ENCODE results near the gene ADRM1.

ADRM1 gene

GRCh38 chr20:62302341-62303061 lies at the start of gene ADRM1:
Gene ADRM1, plus strand, starts transcription at chr20:62302997. Its CDS starts 572 bp downstream, at chr20:62303569.
- TF ChIP-seq SUZ12 (IDR thresholded peaks at IDR 0.05; ENCODE audit: extremely low read depth, insufficient read depth, insufficient read length) (no peak), ZNF274 (IDR thresholded peaks at IDR 0.05; ENCODE audit: low read depth, low read length) (no peak), YY1 (IDR thresholded peaks at IDR 0.05; ENCODE audit: insufficient read depth, insufficient read length) (no peak)
- Histone ChIP-seq H3K36me3 (ENCODE audit: insufficient read depth, insufficient read length, low read length) (peaks cover 49% of the 10 kb centered on the region), H3K27me3 (ENCODE audit: insufficient read depth, insufficient read length) (no peaks in the 10 kb centered on the region), H3K4me1 (ENCODE audit: insufficient read depth, insufficient read length) (peaks cover 27% of the 10 kb centered on the region), H3K9me3 (ENCODE audit: insufficient read depth, low read length) (no peaks in the 10 kb centered on the region), H3K9ac (ENCODE audit: insufficient read length, low read depth) (peak within 1 kb of the TSS; percentile 99), H3K4me3 (ENCODE audit: insufficient read length, low read depth) (peak within 1 kb of the TSS; percentile 96)
- DNase-seq (ENCODE audit: low read depth, low spot score) = peak; percentile 97

GRCh38 chr20:62253398-62253797 lies 49.4 kb upstream of the ADRM1 start:
- no peak for DNase-seq (ENCODE audit: low read depth, low spot score)
- no peak for TF ChIP-seq YY1 (IDR thresholded peaks at IDR 0.05; ENCODE audit: insufficient read depth, insufficient read length)
- no peak for TF ChIP-seq SUZ12 (IDR thresholded peaks at IDR 0.05; ENCODE audit: extremely low read depth, insufficient read depth, insufficient read length)
- no peak for TF ChIP-seq ZNF274 (IDR thresholded peaks at IDR 0.05; ENCODE audit: low read depth, low read length)

GRCh38 chr20:62254021-62254724 lies 48.6 kb upstream of the ADRM1 start:
- Histone ChIP-seq H3K27me3 (ENCODE audit: insufficient read depth, insufficient read length) (no peaks in the 10 kb centered on the region), H3K4me3 (ENCODE audit: insufficient read length, low read depth) (no peak overlapping the region), H3K9ac (ENCODE audit: insufficient read length, low read depth) (peak overlapping the region; percentile 18), H3K9me3 (ENCODE audit: insufficient read depth, low read length) (no peaks in the 10 kb centered on the region), H3K36me3 (ENCODE audit: insufficient read depth, insufficient read length, low read length) (peaks cover 16% of the 10 kb centered on the region), H3K4me1 (ENCODE audit: insufficient read depth, insufficient read length) (peaks cover 10% of the 10 kb centered on the region)
- DNase-seq (ENCODE audit: low read depth, low spot score) = no peak
- TF ChIP-seq YY1 (IDR thresholded peaks at IDR 0.05; ENCODE audit: insufficient read depth, insufficient read length) = no peak
- no peak for TF ChIP-seq SUZ12 (IDR thresholded peaks at IDR 0.05; ENCODE audit: extremely low read depth, insufficient read depth, insufficient read length)

More at GRCh38 chr20:62253398-62253797, 49.4 kb upstream of the ADRM1 start:
- Histone ChIP-seq H3K4me3 (ENCODE audit: insufficient read length, low read depth) (no peak overlapping the region), H3K9me3 (ENCODE audit: insufficient read depth, low read length) (no peaks in the 10 kb centered on the region), H3K9ac (ENCODE audit: insufficient read length, low read depth) (no peak overlapping the region), H3K36me3 (ENCODE audit: insufficient read depth, insufficient read length, low read length) (peaks cover 16% of the 10 kb centered on the region), H3K4me1 (ENCODE audit: insufficient read depth, insufficient read length) (peaks cover 7% of the 10 kb centered on the region), H3K27me3 (ENCODE audit: insufficient read depth, insufficient read length) (no peaks in the 10 kb centered on the region)

- Histone ChIP-seq H3K4me3 (ENCODE audit: insufficient read length, low read depth) (no peak overlapping the region), H3K36me3 (ENCODE audit: insufficient read depth, insufficient read length, low read length) (peaks cover 32% of the 10 kb centered on the region), H3K4me1 (ENCODE audit: insufficient read depth, insufficient read length) (peaks cover 10% of the 10 kb centered on the region), H3K27me3 (ENCODE audit: insufficient read depth, insufficient read length) (no peaks in the 10 kb centered on the region), H3K9ac (ENCODE audit: insufficient read length, low read depth) (no peak overlapping the region), H3K9me3 (ENCODE audit: insufficient read depth, low read length) (no peaks in the 10 kb centered on the region)
- no peak for DNase-seq (ENCODE audit: low read depth, low spot score)
- TF ChIP-seq YY1 (IDR thresholded peaks at IDR 0.05; ENCODE audit: insufficient read depth, insufficient read length) (no peak), ZNF274 (IDR thresholded peaks at IDR 0.05; ENCODE audit: low read depth, low read length) (no peak)
Measured at GRCh38 chr20:62255976-62256375, 46.8 kb upstream of the ADRM1 start.

- TF ChIP-seq YY1 (IDR thresholded peaks at IDR 0.05; ENCODE audit: insufficient read depth, insufficient read length) (no peak), SUZ12 (IDR thresholded peaks at IDR 0.05; ENCODE audit: extremely low read depth, insufficient read depth, insufficient read length) (no peak), ZNF274 (IDR thresholded peaks at IDR 0.05; ENCODE audit: low read depth, low read length) (no peak)
- no peak for DNase-seq (ENCODE audit: low read depth, low spot score)
- peaks cover 59% of the 10 kb centered on the region for H3K36me3 ChIP-seq (ENCODE audit: insufficient read depth, insufficient read length, low read length)
Measured at GRCh38 chr20:62258499-62259293, 44.1 kb upstream of the ADRM1 start.

GRCh38 chr20:62259294-62259565 lies 43.6 kb upstream of the ADRM1 start:
- peaks cover 63% of the 10 kb centered on the region for H3K36me3 ChIP-seq (ENCODE audit: insufficient read depth, insufficient read length, low read length)
- no peak overlapping the region for H3K4me3 ChIP-seq (ENCODE audit: insufficient read length, low read depth)
- no peaks in the 10 kb centered on the region for H3K27me3 ChIP-seq (ENCODE audit: insufficient read depth, insufficient read length)
- H3K9ac ChIP-seq (ENCODE audit: insufficient read length, low read depth) = no peak overlapping the region
- H3K4me1 ChIP-seq (ENCODE audit: insufficient read depth, insufficient read length) = peaks cover 3% of the 10 kb centered on the region
- TF ChIP-seq ZNF274 (IDR thresholded peaks at IDR 0.05; ENCODE audit: low read depth, low read length) = no peak
- no peak for TF ChIP-seq SUZ12 (IDR thresholded peaks at IDR 0.05; ENCODE audit: extremely low read depth, insufficient read depth, insufficient read length)
- TF ChIP-seq YY1 (IDR thresholded peaks at IDR 0.05; ENCODE audit: insufficient read depth, insufficient read length) = no peak
- H3K9me3 ChIP-seq (ENCODE audit: insufficient read depth, low read length) = peaks cover 3% of the 10 kb centered on the region; the same call in 1 of the 2 replicates
- DNase-seq (ENCODE audit: low read depth, low spot score) = no peak

More at GRCh38 chr20:62258499-62259293, 44.1 kb upstream of the ADRM1 start:
- Histone ChIP-seq H3K9me3 (ENCODE audit: insufficient read depth, low read length) (no peaks in the 10 kb centered on the region), H3K4me3 (ENCODE audit: insufficient read length, low read depth) (no peak overlapping the region), H3K4me1 (ENCODE audit: insufficient read depth, insufficient read length) (peaks cover 6% of the 10 kb centered on the region), H3K27me3 (ENCODE audit: insufficient read depth, insufficient read length) (no peaks in the 10 kb centered on the region), H3K9ac (ENCODE audit: insufficient read length, low read depth) (no peak overlapping the region)

GRCh38 chr20:62262064-62262463 lies 40.7 kb upstream of the ADRM1 start:
- Histone ChIP-seq H3K27me3 (ENCODE audit: insufficient read depth, insufficient read length) (no peaks in the 10 kb centered on the region), H3K4me3 (ENCODE audit: insufficient read length, low read depth) (no peak overlapping the region), H3K36me3 (ENCODE audit: insufficient read depth, insufficient read length, low read length) (peaks cover 74% of the 10 kb centered on the region), H3K4me1 (ENCODE audit: insufficient read depth, insufficient read length) (peaks cover 3% of the 10 kb centered on the region), H3K9me3 (ENCODE audit: insufficient read depth, low read length) (peaks cover 25% of the 10 kb centered on the region), H3K9ac (ENCODE audit: insufficient read length, low read depth) (no peak overlapping the region)
- no peak for DNase-seq (ENCODE audit: low read depth, low spot score)
- TF ChIP-seq YY1 (IDR thresholded peaks at IDR 0.05; ENCODE audit: insufficient read depth, insufficient read length) (no peak), ZNF274 (IDR thresholded peaks at IDR 0.05; ENCODE audit: low read depth, low read length) (no peak)
